Stimulated activated CD4-positive, alpha-beta T cell treated with anti-CD3 and anti-CD28 coated beads, Interleukin-12 subunit alpha, Interleukin-12 subunit beta, amount 100 ng/mL, for 24 hours (primary cell): ENCODE measurements around the gene WDR70.

Experiments used
- DNase-seq, 2 experiments: peaks; one replicate each; pipeline ENCODE4 v3.0.0-alpha.2; 2020; ENCODE audit warnings: low read depth in 2 of 2

WDR70 gene

DNA sequence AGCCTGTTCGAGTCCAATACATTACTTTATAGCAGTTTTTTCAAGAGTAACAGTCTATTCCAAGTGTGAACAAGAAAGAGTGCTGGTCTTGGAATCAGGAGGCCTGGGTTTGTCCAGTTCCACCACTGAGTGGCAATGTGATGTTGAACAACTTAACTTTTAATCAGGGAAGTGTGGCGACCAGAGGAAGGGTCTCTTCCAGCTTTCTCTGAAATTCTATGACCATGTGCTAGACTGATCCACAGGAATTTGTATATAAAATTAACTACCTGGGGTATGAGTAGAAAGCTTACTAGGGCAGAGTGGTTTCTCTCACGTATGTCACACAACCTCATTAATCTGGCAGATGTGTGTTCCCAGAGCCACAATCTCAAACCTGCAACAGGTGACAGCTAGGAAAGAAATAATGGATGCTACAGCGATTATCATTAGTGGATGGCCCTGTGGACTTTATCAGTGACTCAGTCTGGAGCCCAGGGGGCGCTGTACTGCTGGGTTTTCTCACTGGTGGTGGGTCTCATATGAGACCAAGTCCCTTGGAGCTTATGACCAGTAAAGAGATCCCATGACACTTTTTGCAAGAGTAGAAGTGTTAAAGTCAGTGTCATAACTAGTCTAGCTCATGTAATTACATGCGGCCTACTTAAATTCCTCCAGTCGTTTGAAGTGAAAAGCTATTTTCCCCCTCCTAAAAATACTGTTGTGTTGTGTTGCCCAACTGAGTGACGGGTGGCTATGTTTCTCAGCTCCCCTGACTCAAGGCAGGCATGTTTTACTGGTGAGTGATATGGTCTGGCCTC, 344.2 kb downstream of the WDR70 start:
- no peak for DNase-seq

DNA sequence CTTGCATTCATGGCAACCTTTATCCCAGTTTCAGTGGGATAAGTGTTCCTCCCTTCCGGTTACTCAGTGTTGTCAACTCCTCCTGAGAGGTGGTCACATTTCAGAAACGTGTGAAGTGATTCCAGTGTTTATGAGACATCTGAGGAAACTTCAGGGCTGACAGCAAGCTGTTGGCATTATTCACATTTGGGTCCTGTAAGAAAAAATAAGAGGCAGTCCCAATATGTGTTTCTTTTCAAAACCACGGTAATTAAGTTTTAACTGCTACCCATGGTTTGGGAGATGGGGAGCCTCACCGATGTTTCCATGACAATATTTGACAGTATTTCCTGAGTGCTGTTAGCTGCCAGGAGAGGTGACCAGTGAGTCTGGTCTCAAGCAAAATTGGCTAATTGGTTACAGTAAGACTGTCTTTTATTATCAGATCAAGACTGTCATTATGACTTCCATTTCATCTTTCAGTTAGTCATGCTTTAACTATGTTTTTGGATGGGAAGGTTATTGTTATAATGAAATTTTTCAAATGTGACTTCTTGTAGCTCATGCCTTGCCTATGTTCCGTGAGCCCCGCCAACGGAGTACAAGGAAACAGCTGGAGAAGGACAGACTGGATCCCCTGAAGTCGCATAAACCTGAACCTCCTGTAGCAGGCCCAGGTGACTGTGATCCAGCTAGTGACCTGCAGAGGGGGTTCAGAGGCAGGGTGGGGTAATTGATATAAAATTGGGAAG, 345.4 kb downstream of the WDR70 start:
- DNase-seq, result no peak

DNA sequence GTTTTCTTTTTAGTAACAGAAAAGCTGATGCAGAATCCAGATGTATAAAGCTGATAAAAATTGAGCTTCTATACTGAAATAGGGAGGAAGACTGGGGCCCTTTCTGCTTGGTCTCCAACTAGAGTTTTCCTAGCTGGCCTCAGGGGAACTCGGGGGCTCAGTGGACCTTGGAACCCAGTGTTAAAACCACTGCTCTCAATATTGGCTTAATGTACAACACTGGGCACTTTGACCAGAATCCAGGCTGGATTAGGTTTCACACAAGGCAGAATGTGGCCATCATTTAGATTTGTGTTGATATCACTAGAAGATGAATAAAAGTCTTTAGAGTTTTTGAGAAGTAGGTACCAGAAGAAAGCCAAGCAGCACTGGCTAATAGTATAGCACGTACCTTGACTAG, 346.1 kb downstream of the WDR70 start:
- DNase-seq, result no peak

DNA sequence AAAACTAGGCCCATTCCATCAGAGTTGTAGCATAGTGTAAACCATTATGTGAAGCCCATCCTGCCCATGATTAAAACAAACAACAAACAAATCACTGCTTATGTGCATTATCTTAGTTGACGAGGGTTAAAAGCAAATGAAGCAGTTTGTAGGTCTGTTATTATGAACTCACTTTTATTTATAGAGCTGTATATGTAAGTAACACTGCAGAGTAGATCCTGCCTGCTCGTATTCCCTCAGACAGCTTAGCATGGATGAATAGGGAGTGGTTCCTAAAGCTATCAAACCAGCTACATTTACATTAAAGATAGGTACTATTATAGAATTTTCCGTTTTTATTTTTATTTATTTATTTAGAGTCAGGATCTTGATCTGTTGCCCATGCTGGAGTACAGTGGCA, 348.1 kb downstream of the WDR70 start:
- no peak for DNase-seq

DNA sequence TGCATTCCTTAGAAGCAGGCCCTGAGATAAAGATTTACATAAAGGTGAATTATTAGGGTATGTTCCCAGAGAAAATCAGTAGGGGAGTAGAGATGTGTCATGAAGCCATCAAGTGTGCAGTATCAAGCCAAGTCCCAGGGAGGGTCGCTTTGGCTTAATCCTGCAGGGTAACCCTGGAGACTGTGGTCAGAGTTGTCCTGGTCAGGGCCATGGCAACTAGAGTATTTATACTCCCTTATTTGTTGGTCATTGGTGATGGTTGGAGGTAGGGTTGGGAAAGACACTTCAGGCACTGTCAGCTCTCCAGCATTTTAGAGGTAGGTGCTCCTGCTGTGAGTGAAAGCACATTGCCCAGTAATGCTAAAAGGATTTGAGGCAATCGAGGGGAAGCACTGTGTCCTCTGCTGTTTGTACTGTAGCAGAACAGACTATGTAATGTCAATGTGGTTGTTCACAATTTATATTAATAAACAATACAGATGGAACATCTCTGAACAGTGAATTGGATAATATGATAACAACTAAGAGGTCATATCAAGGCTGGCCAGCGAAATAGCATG, 351.9 kb downstream of the WDR70 start:
- no peak for DNase-seq

DNA sequence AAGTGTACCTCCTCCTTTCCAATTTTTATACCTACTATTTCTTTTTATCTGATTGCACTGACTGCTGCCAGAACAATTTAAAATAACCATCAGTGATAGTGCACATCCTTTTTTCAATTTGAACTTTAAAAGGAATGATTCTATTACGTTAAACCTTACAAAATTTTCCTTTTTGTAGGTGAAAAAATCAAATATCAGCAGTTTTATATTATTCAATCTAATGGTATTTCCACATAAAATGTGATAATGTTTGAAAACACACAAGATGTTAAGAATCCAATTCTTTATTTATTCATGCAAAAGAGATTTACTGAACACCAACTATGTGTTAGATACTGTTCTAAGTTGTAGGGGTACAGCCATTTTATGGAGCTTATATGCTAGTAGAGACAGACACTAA, 355.0 kb downstream of the WDR70 start:
- DNase-seq, result no peak

DNA sequence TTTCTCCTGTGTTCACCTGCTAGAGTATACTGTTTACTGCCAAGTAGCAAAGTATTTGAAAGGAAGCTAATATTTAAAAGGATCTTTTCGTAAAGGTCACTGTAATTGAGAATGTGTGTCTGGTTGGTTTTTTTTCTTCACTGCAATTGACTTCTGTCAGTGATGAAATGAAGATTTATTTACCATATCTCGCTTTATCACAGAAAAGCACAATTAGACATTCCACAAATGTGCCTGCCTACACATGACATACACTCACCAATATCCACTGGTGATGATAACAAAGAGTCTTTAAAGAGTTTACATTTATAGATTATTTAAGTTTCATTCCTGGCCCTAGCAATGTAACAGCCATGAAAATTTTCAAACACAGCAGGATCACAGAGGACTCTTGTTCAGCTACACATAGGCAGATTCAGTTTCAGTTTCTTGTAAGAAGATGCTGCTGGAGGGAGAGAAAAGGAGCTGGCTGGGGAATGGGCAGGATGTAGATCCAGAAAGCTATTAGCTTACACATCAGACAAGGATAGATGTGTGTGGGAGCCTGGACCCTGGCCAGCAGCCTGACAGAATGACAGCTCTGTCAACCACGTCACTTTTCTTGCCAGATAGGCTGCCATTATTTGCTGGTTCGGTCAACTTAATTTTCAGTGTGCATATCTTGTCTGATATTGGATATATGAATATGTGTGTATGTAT, 356.7 kb downstream of the WDR70 start:
- DNase-seq, result no peak

DNA sequence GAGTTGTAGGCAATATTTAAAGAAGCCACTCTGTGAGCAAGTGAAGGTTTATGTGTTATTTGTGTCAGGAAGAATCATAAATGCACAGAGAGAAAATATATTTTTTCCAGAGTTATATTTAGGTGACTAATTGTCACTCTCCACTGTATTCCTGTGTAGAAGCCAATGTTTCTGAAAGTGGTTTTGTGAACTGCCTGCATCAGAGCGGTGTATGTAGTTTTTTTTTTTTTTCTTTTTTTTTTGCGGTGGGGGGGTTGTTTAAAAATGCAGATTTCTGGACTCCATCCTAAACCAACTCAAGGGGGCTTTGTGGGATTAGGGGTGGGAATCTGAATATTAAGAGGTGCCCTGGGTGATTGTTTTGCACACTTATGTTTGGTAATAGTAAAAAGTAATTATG, 357.3 kb downstream of the WDR70 start:
- no peak for DNase-seq

DNA sequence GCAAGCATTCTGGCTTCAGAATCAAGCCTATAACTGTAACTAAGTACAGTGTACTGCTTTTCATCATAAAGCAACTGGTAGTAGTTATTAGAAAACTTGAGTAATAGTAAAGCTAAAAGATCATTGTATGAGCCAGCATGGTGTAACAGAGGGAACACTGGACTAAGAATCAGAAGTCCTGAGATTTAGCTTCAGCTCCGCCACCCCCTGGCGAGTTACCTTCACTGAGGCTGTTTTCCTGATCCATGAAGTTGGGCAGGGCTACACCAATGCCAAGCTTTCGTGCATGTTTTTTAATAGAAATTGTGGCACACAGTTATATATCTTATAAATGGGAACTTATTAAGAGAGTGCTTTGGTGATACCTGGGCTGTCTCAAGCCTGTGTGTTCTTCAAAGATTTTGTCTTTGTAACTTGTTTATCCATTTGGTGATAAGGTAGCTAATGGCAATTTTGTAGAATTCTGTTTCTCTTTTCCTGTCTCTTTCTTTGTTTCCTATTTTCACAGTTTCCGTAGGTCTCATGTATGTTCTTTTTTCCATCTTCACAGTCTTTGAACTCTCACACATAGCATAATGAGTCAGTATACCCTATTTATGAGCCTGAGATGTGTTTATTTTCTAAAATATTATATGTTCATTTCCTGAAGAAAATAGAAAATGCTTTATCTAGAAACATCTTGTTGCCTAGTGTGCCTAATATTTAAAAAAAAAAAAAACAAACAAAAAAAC, 358.4 kb downstream of the WDR70 start:
- DNase-seq, result no peak

DNA sequence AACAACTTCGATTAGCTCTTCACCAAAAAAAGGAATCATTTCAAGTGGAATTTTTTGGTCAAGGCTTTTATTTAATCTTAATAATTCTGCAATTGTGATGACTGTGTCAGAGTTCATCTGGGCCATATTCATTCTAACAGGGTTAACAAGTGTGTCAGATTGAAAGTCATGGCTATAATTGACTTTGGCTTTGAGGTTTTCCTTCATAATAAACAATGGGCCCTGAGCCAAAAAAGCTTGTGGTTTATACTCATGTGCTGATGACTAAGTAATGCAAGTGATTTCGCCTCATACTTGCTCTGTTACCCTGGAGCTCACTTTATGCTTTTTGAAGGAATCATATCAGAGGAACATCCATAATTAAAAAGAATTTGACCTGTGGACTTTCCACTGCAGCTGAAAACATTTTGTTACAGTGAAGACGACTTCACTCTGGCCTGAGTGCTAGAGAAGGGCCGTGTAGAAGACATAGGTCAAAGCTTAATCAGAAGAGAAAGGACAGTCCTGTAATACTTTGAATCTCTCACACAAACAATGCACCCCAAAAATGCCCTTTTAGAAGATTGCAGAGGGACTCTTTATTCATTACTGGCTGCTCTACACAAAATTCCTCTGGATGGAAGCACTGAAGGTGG, 359.1 kb downstream of the WDR70 start:
- no peak for DNase-seq

DNA sequence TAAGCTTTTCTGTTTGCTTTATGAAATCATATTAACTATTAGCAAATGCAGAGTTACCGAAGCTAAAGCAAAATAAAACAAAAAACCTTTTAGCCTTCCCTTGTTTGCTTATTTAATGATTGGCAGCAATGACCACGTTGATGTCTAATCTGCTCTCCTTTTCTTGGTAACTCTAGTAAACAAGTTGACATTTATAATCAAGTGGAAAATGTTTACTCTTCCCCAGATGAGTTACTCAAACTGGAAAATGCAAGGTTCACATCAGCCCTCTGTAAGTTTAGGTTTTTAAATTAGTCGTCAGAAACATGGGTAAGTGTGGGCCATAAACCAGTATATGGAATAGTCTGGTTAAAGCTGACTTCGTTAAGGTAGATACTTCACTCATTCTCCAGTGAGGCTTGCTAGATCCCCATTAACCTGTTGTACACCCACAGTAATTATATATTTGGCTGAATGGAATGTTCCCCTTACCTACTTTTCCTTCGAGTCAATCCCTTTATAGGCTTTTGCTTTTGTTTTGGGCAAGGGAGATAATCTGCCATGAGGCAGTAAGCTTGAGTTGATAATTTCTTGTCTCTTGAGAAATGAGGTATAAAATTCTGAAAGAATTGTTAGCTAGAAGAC, 359.9 kb downstream of the WDR70 start:
- no peak for DNase-seq

DNA sequence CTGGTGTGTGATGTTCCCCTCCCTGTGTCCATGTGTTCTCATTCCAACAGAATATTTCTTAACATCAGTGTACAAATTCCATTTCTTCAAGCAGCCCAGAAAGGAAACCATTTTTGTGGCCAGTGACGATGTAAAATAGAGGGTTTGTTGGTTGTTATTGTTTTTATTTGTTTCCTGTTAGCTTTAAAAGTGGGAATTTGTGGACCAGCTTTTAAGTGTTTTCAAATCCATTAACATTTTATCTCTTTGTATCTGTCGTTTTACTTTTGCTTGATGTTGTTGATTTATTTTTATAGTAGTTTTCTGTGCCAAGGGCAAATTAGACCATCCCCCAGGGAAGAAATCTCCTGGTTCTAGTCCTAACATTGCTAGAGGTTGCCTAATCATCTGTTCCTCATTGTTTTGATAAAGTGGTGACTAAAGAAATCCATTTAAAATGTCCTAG, 360.7 kb downstream of the WDR70 start:
- no peak for DNase-seq

DNA sequence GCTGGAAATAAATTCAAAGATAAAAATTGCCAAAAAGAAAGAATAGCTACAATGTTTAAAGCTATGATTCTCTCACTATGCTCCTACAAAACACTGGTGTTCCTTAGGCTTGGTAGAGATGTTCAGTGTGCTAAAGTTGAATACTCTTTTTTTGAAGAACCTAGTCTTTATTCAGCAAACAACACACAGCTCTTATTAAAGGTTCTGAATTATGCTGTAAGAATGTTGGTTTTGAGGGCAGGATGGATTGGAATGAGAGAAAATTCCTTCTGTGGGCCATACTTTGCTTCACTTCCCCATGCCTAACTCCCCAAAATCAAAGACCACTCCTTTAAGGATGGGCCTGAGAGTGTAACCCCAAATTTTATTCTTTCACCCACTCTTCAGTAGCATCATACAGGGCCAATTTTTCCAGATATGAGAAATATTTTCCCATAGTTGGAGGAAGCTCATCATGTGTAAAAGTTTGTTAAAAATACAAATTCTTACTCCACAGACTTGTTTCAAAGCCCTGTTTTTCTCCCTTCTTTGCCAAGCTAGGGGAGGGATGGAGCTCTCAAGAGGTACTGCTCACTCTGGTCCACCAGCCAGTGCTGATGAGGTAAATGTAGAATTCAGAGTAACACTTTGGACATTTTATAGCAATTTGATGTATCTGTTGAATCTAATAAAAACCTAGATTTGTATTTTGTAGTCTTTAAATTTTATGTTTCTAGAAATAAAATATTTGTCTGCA, 361.4 kb downstream of the WDR70 start:
- DNase-seq, result no peak

DNA sequence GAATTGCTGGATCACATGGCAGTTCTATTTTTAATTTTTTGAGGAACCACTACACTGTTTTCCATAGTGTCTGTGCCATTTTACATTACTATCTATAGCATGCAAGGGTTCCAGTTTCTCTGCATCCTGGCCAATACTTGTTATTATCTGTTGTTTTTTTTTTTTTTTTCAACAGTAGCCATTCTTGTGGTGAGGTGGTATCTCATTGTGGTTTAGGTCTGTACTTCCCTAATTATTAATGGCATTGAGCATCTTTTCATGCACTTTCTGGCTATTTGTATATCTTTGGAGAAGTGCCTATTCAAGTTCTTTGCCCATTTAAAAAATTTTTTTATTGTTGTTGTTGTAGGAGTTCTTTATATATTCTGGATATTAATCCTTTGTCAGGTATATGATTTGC, 363.0 kb downstream of the WDR70 start:
- no peak for DNase-seq

DNA sequence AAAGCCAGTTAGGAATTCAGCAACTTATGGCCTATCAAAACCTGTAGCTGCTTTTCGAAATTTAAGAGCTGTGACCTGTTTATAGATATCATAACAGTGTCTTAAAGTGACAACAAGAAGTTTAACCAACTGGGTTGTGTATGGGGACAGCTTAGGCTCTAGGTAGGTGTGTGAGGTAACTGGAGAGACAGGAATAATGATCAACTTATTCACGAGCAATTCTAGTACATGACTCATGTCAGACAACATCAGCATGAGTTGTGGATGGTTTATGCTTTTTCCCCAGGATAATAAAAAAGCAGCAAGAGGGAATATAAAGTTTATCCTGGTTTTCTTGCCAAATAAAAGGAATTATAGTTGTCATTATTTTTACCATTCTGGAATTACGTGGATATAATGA, 372.1 kb downstream of the WDR70 start:
- DNase-seq, result no peak

DNA sequence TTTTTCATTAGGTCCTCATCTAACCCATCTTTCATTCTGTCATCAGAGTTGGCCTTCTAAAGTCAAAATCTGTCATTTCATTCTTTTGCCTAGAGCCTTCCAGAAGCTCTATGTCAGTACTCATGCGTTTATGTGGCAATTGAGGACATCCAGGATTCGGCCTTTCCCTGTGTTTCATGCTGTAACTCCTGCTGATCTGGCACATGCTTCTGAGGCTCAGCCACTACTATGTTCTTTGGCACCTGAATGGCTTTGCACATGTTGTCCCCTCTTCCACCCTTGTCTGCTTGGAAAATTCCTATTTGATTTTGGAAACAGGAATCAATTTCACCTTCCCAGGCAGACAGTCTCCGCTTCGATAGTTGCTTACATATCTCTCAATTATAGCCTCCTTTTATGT, 375.9 kb downstream of the WDR70 start:
- no peak for DNase-seq

DNA sequence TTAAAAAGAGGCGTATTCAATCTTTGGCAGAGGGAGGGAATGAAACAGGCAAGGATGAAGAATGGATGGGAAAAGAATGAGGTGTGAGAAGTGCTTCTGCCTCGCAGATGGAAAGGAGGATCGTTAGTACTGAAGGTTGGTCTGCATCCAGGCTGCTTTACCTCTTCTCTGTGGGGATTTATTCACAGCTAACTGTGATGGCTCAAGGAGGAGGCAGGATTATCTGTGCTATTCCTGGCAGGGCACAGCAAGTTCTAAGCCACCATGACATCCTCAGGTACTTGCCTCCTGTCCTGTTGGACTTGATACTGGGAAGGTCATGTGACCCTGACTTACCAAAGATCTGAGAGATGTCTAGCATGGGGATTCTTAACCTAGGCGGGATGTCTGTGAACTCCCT, 376.5 kb downstream of the WDR70 start:
- DNase-seq, result no peak

DNA sequence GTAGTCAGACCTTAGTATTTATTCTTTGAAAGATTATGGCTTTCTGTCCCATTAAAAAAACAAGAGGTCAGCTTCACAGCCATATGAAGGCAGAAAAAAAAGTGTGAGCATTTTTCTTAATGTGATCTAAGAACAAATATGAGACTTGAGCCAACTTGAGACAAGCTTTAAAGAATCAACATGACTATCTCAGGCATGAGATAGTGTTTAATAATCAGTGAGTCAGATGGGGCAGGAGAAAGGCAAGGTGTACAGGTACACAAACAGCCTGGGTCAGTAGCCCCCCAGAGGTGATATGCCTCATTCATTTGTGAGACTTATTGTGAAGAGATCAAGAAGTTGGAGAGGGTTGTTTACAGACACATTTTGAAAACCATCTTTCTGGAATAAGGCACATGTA, 377.1 kb downstream of the WDR70 start:
- no peak for DNase-seq

DNA sequence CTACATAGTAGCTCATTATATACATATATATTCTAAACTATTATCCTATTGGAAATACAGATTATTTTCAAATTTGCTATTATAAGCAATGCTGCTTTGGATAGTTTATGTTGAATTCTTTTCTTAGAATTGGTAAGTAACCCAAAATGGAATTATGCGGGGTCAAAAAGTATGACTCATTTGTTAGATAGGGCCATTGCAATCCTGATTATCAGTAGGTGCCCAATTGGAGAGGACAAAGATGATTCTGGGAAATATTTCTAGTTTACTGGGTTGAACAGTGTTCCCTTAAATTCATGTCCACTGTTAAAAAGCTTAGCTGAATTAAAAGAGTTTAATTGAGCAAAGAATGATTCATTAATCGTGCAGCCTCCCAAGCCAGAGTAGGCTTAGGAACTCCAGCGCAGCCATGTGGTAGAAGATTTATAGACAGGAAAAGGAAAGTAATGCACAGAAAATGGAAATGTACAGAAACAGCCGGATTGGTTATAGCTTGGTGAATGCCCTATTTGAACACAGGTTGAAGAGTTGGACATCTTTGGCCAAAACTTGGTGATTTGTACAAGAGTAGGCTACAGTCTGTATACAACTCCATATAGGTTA, 379.0 kb downstream of the WDR70 start:
- DNase-seq, result no peak

DNA sequence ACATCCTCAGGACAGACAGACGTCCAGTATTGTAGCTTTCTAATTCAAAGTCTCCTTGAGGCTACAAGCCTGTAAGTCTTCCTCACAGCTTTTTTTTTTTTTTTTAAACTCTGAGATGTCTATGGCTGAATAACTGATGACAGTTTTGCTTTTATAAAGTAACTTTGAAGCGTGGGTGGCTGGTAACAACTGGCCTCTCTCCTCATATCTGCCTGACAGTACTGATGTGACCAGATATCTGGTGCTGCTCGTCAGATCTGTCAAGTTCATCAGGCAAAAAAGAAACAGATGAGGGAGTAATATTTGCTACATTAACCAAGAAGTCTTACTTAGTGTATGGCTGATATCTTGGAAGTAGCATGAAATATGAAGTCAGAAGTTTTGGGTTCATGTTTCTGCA, 388.1 kb downstream of the WDR70 start:
- DNase-seq, result no peak
